Panc1 (cell line): ENCODE data around the gene GALNT10.

Source experiments
- POLR2AphosphoS5 ChIP-seq: IDR thresholded peaks from 2 replicates; pipeline ENCODE4 v1.6.1; 2012; ENCODE audit warnings: mild to moderate bottlenecking, low read depth, low read length, moderate library complexity
- SIN3A ChIP-seq: IDR thresholded peaks from 2 replicates; pipeline ENCODE4 v1.6.1; 2012; ENCODE audit warnings: low read depth, mild to moderate bottlenecking, low read length, moderate library complexity, borderline replicate concordance; ENCODE audit not compliant: insufficient read depth
- TF ChIP-seq, protein P1 (sequence below): fragments of 450-650 bp; IDR thresholded peaks from 2 replicates; pipeline ENCODE4 v1.5.1; 2017; ENCODE audit warnings: mild to moderate bottlenecking
- TF ChIP-seq, protein P2 (sequence below), 2 experiments: IDR thresholded peaks; 2 replicates each; pipeline ENCODE4 v1.6.1; 2011 to 2012; ENCODE audit warnings: low read depth in 2 of 2, control low read depth in 1 of 2, low read length in 1 of 2, mild to moderate bottlenecking in 1 of 2, moderate library complexity in 1 of 2; ENCODE audit not compliant: insufficient read depth in 1 of 2

DNA sequence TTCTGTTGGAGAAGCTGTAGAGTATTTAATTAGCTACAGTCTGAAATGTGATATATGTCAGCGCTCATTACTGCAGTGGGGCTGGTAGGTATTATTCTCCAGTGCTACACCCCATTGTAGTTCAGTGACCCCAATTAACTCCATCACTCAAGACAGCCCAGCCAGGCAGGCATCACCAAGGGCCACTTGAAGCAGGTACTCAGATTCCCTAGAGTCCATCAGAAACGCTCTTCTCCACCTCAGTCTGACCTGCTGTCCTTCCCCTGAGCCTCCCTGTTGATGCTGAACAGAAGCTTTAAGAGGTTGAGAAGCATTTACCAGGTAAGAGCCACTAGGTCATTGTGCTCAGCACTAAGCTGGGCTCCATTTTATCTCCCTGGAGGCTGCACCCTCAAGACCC is 71.8 kb downstream of the GALNT10 start:
- TF ChIP-seq, protein P1, sequence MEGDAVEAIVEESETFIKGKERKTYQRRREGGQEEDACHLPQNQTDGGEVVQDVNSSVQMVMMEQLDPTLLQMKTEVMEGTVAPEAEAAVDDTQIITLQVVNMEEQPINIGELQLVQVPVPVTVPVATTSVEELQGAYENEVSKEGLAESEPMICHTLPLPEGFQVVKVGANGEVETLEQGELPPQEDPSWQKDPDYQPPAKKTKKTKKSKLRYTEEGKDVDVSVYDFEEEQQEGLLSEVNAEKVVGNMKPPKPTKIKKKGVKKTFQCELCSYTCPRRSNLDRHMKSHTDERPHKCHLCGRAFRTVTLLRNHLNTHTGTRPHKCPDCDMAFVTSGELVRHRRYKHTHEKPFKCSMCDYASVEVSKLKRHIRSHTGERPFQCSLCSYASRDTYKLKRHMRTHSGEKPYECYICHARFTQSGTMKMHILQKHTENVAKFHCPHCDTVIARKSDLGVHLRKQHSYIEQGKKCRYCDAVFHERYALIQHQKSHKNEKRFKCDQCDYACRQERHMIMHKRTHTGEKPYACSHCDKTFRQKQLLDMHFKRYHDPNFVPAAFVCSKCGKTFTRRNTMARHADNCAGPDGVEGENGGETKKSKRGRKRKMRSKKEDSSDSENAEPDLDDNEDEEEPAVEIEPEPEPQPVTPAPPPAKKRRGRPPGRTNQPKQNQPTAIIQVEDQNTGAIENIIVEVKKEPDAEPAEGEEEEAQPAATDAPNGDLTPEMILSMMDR: no peak
- no peak for TF ChIP-seq SIN3A
- TF ChIP-seq, protein P2, sequence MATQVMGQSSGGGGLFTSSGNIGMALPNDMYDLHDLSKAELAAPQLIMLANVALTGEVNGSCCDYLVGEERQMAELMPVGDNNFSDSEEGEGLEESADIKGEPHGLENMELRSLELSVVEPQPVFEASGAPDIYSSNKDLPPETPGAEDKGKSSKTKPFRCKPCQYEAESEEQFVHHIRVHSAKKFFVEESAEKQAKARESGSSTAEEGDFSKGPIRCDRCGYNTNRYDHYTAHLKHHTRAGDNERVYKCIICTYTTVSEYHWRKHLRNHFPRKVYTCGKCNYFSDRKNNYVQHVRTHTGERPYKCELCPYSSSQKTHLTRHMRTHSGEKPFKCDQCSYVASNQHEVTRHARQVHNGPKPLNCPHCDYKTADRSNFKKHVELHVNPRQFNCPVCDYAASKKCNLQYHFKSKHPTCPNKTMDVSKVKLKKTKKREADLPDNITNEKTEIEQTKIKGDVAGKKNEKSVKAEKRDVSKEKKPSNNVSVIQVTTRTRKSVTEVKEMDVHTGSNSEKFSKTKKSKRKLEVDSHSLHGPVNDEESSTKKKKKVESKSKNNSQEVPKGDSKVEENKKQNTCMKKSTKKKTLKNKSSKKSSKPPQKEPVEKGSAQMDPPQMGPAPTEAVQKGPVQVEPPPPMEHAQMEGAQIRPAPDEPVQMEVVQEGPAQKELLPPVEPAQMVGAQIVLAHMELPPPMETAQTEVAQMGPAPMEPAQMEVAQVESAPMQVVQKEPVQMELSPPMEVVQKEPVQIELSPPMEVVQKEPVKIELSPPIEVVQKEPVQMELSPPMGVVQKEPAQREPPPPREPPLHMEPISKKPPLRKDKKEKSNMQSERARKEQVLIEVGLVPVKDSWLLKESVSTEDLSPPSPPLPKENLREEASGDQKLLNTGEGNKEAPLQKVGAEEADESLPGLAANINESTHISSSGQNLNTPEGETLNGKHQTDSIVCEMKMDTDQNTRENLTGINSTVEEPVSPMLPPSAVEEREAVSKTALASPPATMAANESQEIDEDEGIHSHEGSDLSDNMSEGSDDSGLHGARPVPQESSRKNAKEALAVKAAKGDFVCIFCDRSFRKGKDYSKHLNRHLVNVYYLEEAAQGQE (IDR thresholded peaks at IDR 0.05; ENCODE audit: insufficient read depth in 1 of 2, low read depth in 2 of 2, low read length in 1 of 2): no peak
- TF ChIP-seq POLR2AphosphoS5: no peak
